ENCODE results near the gene SEBOX.

DNA sequence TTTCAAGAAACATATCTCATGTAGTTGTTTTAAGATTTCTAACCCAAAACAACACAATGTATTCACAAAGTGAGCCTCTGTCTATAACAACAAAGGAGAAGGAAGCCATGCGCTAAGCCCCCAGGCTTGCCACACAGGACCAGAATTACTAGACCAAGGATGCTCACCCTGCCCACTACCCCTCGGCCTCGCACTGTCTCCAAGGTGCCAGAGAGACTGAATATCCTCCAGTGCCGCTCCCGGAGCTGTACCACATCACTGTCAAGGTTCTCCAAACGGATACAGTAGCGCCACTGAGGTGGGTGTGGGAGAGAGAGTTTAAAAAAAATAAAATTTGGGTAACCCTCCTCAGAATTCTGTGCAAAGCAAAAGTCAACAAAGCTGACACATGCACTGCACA lies 14.7 kb downstream of the SEBOX start:
- TF ChIP-seq POLR2A (IDR thresholded peaks at IDR 0.05), result no peak
- TF ChIP-seq CTCF (IDR thresholded peaks at IDR 0.05 in 4 of 5, conservative IDR thresholded peaks at IDR 0.05 in 1 of 5), result no peak

Data from gastrocnemius medialis (tissue), 4 donors.